Muscle of leg (tissue), 11 donors: ENCODE data around the gene AEN. TPM values are rescaled to one million over a fixed set of nuclear protein-coding genes. Genes with fewer than 3 reads are reported as not detected.
"Not testable (repeated sequence)": the region's sequence is repeated elsewhere in the genome, so short reads cannot be mapped to it uniquely, and the experiment has no call there.

Source experiments
- DNase-seq: peaks from one replicate; pipeline ENCODE4 v3.0.0; 2013
- H3K27ac ChIP-seq: one replicate; pipeline ENCODE4 v1.5.1; 2013; ENCODE audit warnings: mild to moderate bottlenecking, low read length, control low read depth
- H3K27me3 ChIP-seq: one replicate; pipeline ENCODE4 v1.6.1; 2013; ENCODE audit warnings: low read length; ENCODE audit not compliant: control insufficient read depth, insufficient read depth
- H3K36me3 ChIP-seq: one replicate; pipeline ENCODE4 v1.6.1; 2013; ENCODE audit warnings: low read length; ENCODE audit not compliant: control insufficient read depth, insufficient read depth
- H3K4me1 ChIP-seq: one replicate; pipeline ENCODE4 v1.6.1; 2013; ENCODE audit warnings: low read length; ENCODE audit not compliant: control insufficient read depth, insufficient read depth
- H3K4me3 ChIP-seq: one replicate; pipeline ENCODE4 v1.5.1; 2013; ENCODE audit warnings: low read length, control low read depth
- H3K9me3 ChIP-seq: replicated peaks from 2 replicates; pipeline ENCODE4 v1.6.1; 2013; ENCODE audit warnings: low read depth, low read length; ENCODE audit not compliant: control insufficient read depth
- WGBS: methylation state at CpG from one replicate; pipeline ENCODE4 v1.1.5; 2013; ENCODE audit warnings: missing lambda C conversion rate; ENCODE audit not compliant: insufficient coverage; 5-methylcytosine and 5-hydroxymethylcytosine counted together
- polyA plus RNA-seq, 8 donors: library from polyadenylated mRNA; unstranded; fragments of 120-200 nt; gene quantifications; one replicate each; pipeline versions ENCODE4 v1.2.1 to v1.2.3, GENCODE V29; 2013; ENCODE audit warnings: inconsistent platforms in 1 of 8, low replicate concordance in 1 of 8; ENCODE audit not compliant: insufficient read length in 8 of 8, insufficient read depth in 1 of 8
- total RNA-seq: library from RNA; stranded (reverse); fragments of 120-200 nt; gene quantifications from one replicate; pipeline ENCODE4 v1.2.4, GENCODE V29; 2013

Gene AEN
- total and polyA plus RNA-seq, 9 donors = 4.1 to 7.8 (median 5.9) TPM

GRCh38 chr15:88630798-88631463, 9.8 kb downstream of the AEN start:
- Histone ChIP-seq H3K9me3 (no peaks in the 10 kb centered on the region), H3K27ac (no peak overlapping the region), H3K4me3 (no peak overlapping the region), H3K36me3 (peaks cover 59% of the 10 kb centered on the region), H3K4me1 (peaks cover 3% of the 10 kb centered on the region), H3K27me3 (no peaks in the 10 kb centered on the region)
- DNase-seq = no peak
- WGBS = 73% methylated on average over 2 of the region's 7 CpGs

GRCh38 chr15:88631464-88632028, 10.4 kb downstream of the AEN start:
- no peaks in the 10 kb centered on the region for H3K27me3 ChIP-seq
- no peaks in the 10 kb centered on the region for H3K9me3 ChIP-seq
- peaks cover 3% of the 10 kb centered on the region for H3K4me1 ChIP-seq
- H3K27ac ChIP-seq = no peak overlapping the region
- DNase-seq = no peak
- no peak overlapping the region for H3K4me3 ChIP-seq
- peaks cover 53% of the 10 kb centered on the region for H3K36me3 ChIP-seq
- 89% methylated on average over 8 of the region's 12 CpGs for WGBS

- not testable (repeated sequence) for DNase-seq, H3K4me3 ChIP-seq, H3K27me3 ChIP-seq, H3K4me1 ChIP-seq, H3K27ac ChIP-seq, H3K9me3 ChIP-seq
- WGBS = 92% methylated on average over 2 of the region's 7 CpGs
- peaks cover 45% of the 10 kb centered on the region for H3K36me3 ChIP-seq
Observed at GRCh38 chr15:88632797-88633196, 11.7 kb downstream of the AEN start.

GRCh38 chr15:88634449-88634848, 13.3 kb downstream of the AEN start:
- Histone ChIP-seq H3K27ac (no peak overlapping the region), H3K36me3 (peaks cover 30% of the 10 kb centered on the region), H3K4me3 (no peak overlapping the region), H3K27me3 (no peaks in the 10 kb centered on the region), H3K9me3 (no peaks in the 10 kb centered on the region), H3K4me1 (peaks cover 16% of the 10 kb centered on the region)
- WGBS = 100% methylated on average over 1 of the region's 2 CpGs
- DNase-seq = no peak

- H3K27ac ChIP-seq = no peak overlapping the region
- H3K27me3 ChIP-seq = no peaks in the 10 kb centered on the region
- WGBS = 33% methylated on average over 3 of the region's 6 CpGs
- H3K4me3 ChIP-seq = no peak overlapping the region
- no peaks in the 10 kb centered on the region for H3K9me3 ChIP-seq
- DNase-seq = no peak
- peaks cover 18% of the 10 kb centered on the region for H3K4me1 ChIP-seq
- peaks cover 21% of the 10 kb centered on the region for H3K36me3 ChIP-seq
Observed at GRCh38 chr15:88635318-88635717, 14.2 kb downstream of the AEN start.

GRCh38 chr15:88636050-88636449, 14.9 kb downstream of the AEN start:
- Histone ChIP-seq H3K9me3 (no peaks in the 10 kb centered on the region), H3K36me3 (peaks cover 14% of the 10 kb centered on the region), H3K4me1 (peaks cover 18% of the 10 kb centered on the region), H3K4me3 (no peak overlapping the region), H3K27ac (no peak overlapping the region), H3K27me3 (no peaks in the 10 kb centered on the region)
- WGBS = 87% methylated on average over 8 of the region's 11 CpGs
- DNase-seq = no peak

GRCh38 chr15:88636654-88637053, 15.5 kb downstream of the AEN start:
- peaks cover 18% of the 10 kb centered on the region for H3K4me1 ChIP-seq
- no peak overlapping the region for H3K27ac ChIP-seq
- no peaks in the 10 kb centered on the region for H3K27me3 ChIP-seq
- no peaks in the 10 kb centered on the region for H3K9me3 ChIP-seq
- no peak overlapping the region for H3K4me3 ChIP-seq
- WGBS = 56% methylated on average over 5 of the region's 5 CpGs
- DNase-seq = no peak
- H3K36me3 ChIP-seq = peaks cover 8% of the 10 kb centered on the region

GRCh38 chr15:88637436-88637835, 16.3 kb downstream of the AEN start:
- Histone ChIP-seq H3K27me3 (no peaks in the 10 kb centered on the region), H3K36me3 (peaks cover under 1% of the 10 kb centered on the region), H3K4me3 (no peak overlapping the region), H3K9me3 (no peaks in the 10 kb centered on the region), H3K27ac (no peak overlapping the region), H3K4me1 (peaks cover 18% of the 10 kb centered on the region)
- 79% methylated on average over 6 of the region's 7 CpGs for WGBS
- DNase-seq = no peak

- peak overlapping the region; percentile 60 for H3K27ac ChIP-seq
- H3K4me3 ChIP-seq = peak overlapping the region; percentile 38
- no peak for DNase-seq
- no peaks in the 10 kb centered on the region for H3K9me3 ChIP-seq
- WGBS = no CpG with 5 or more reads among the region's 7 CpGs
- no peaks in the 10 kb centered on the region for H3K36me3 ChIP-seq
- H3K4me1 ChIP-seq = peaks cover 18% of the 10 kb centered on the region
- H3K27me3 ChIP-seq = no peaks in the 10 kb centered on the region
Observed at GRCh38 chr15:88637841-88638625, 16.9 kb downstream of the AEN start.

- 27% methylated on average over 15 of the region's 27 CpGs for WGBS
- peaks cover 18% of the 10 kb centered on the region for H3K4me1 ChIP-seq
- peak within 1 kb of the TSS; percentile 38 for H3K4me3 ChIP-seq
- H3K9me3 ChIP-seq = no peaks in the 10 kb centered on the region
- DNase-seq = peak; percentile 90
- no peaks in the 10 kb centered on the region for H3K27me3 ChIP-seq
- H3K36me3 ChIP-seq = no peaks in the 10 kb centered on the region
- peak within 1 kb of the TSS; percentile 60 for H3K27ac ChIP-seq
Observed at GRCh38 chr15:88638626-88639372, 17.7 kb downstream of the AEN start, which contains the start of gene ISG20. ISG20 (plus strand) TSS chr15:88639016; CDS start chr15:88639367, 351 bp downstream.
